SK-N-SH (cell line): ENCODE measurements around the gene LEF1. TPM values are rescaled to one million over a fixed set of nuclear protein-coding genes. Genes with fewer than 3 reads are reported as not detected.

Source experiments
- CTCF ChIA-PET: fragments of 300-600, 350-600 bp; formaldehyde crosslinking; extraction: SDS; loops from one replicate; lab custom pipeline; 2021; lab: Yijun Ruan, JAX
- POLR2A ChIA-PET: fragments of 350-600 bp; sonication (Branson Sonifier 250); formaldehyde crosslinking; extraction: SDS; loops from one replicate; lab custom pipeline; 2020; ENCODE audit warnings: antibody characterized with exemption, inconsistent platforms; lab: Yijun Ruan, JAX
- DNase-seq: peaks from one replicate; pipeline ENCODE4 v3.0.0; 2012
- H2AFZ ChIP-seq: fragments of 200-600 bp; sonication (generic); 2 replicates; pipeline ENCODE4 v1.8.1; 2016; ENCODE audit warnings: antibody characterized with exemption, mild to moderate bottlenecking, low read depth
- H3F3A ChIP-seq: fragments of 200-600 bp; sonication (generic); replicated peaks from 2 replicates; pipeline ENCODE3; 2016; ENCODE audit warnings: antibody characterized with exemption, mild to moderate bottlenecking; ENCODE audit not compliant: insufficient read depth
- H3K27ac ChIP-seq, 2 experiments: fragments of 200-500 bp in 1 of 2; fragments of 200-600 bp in 1 of 2; sonication (Bioruptor generic) in 1 of 2; sonication (generic), shearing (Covaris generic) in 1 of 2; 2 replicates each; pipeline versions ENCODE4 v1.5.1 to v1.6.1; 2014 to 2016; ENCODE audit warnings: low read depth in 2 of 2, inconsistent platforms in 1 of 2, low read length in 1 of 2, mild to moderate bottlenecking in 1 of 2, mixed read lengths in 1 of 2
- H3K27me3 ChIP-seq: fragments of 200-600 bp; sonication (generic), shearing (Covaris generic); 2 replicates; pipeline ENCODE4 v1.6.1; 2016; ENCODE audit warnings: mixed run types; ENCODE audit not compliant: insufficient read depth
- H3K36me3 ChIP-seq, 2 experiments: fragments of 200-500 bp in 1 of 2; fragments of 200-600 bp in 1 of 2; sonication (Bioruptor generic) in 1 of 2; sonication (generic) in 1 of 2; replicated peaks in 1 of 2; 2 replicates each; pipeline versions ENCODE3 to v1.5.1; 2014 to 2016; ENCODE audit warnings: low read length in 1 of 2, mild to moderate bottlenecking in 1 of 2; ENCODE audit not compliant: insufficient read depth in 2 of 2, control insufficient read depth in 1 of 2
- H3K4me1 ChIP-seq, 2 experiments: fragments of 200-500 bp in 1 of 2; fragments of 200-600 bp in 1 of 2; sonication (Bioruptor generic) in 1 of 2; sonication (generic), shearing (Covaris generic) in 1 of 2; 2 replicates each; pipeline versions ENCODE4 v1.5.1 to v1.6.1; 2014 to 2016; ENCODE audit warnings: low read depth in 1 of 2, low read length in 1 of 2, mixed run types in 1 of 2; ENCODE audit not compliant: insufficient read depth in 2 of 2, control insufficient read depth in 1 of 2
- H3K4me2 ChIP-seq: fragments of 200-600 bp; sonication (generic), shearing (Covaris generic); 2 replicates; pipeline ENCODE4 v1.6.1; 2017; ENCODE audit warnings: mixed run types
- H3K4me3 ChIP-seq, 2 experiments: fragments of 200-500 bp in 1 of 2; fragments of 200-600 bp in 1 of 2; sonication (Bioruptor generic) in 1 of 2; sonication (generic), shearing (Covaris generic) in 1 of 2; 2 replicates each; pipeline versions ENCODE4 v1.5.1 to v1.8.1; 2014 to 2016; ENCODE audit warnings: low read depth in 2 of 2, inconsistent platforms in 1 of 2, low read length in 1 of 2, mild to moderate bottlenecking in 1 of 2, mixed read lengths in 1 of 2, moderate library complexity in 1 of 2
- H3K79me2 ChIP-seq: fragments of 200-600 bp; sonication (generic); 2 replicates; pipeline ENCODE4 v1.8.1; 2017; ENCODE audit warnings: mild to moderate bottlenecking; ENCODE audit not compliant: insufficient read depth
- H3K9ac ChIP-seq: fragments of 200-600 bp; sonication (generic); 2 replicates; pipeline ENCODE4 v1.6.1; 2017; ENCODE audit warnings: mixed run types
- H3K9me2 ChIP-seq: fragments of 200-600 bp; sonication (generic); 2 replicates; pipeline ENCODE4 v1.6.1; 2017; ENCODE audit warnings: mixed run types
- H3K9me3 ChIP-seq: fragments of 200-600 bp; sonication (generic); 2 replicates; pipeline ENCODE4 v1.6.1; 2017; ENCODE audit warnings: mixed run types, mild to moderate bottlenecking, moderate library complexity
- H4K20me1 ChIP-seq: fragments of 200-600 bp; sonication (generic); 2 replicates; pipeline ENCODE4 v1.6.1; 2017; ENCODE audit warnings: mild to moderate bottlenecking, mixed run types; ENCODE audit not compliant: insufficient read depth
- EP300 ChIP-seq, 2 experiments: IDR thresholded peaks; 2 replicates each; pipeline versions ENCODE4 v1.4.0 to v1.6.1; 2012; ENCODE audit warnings: borderline replicate concordance in 1 of 2, low read depth in 1 of 2, low read length in 1 of 2
- EZH2phosphoT487 ChIP-seq: fragments of 200-600 bp; sonication (generic); IDR thresholded peaks from 2 replicates; pipeline ENCODE4 v1.6.1; 2017; ENCODE audit warnings: low read depth, mixed run types, mild to moderate bottlenecking, antibody characterized with exemption, moderate library complexity, borderline replicate concordance
- GATA2 ChIP-seq: sonication (generic); formaldehyde crosslinking; IDR thresholded peaks from 2 replicates; pipeline ENCODE4 v1.5.0; 2020; ENCODE audit warnings: mild to moderate bottlenecking, missing genetic modification reagents
- NFIC ChIP-seq: IDR thresholded peaks from 2 replicates; pipeline ENCODE4 v1.4.0; 2012; ENCODE audit warnings: borderline replicate concordance
- NRF1 ChIP-seq: IDR thresholded peaks from 2 replicates; pipeline ENCODE4 v1.6.1; 2012; ENCODE audit warnings: low read depth, mild to moderate bottlenecking, low read length
- REST ChIP-seq: IDR thresholded peaks from 2 replicates; pipeline ENCODE4 v1.6.1; 2012; ENCODE audit warnings: mild to moderate bottlenecking, low read depth, low read length, moderate library complexity
- SIN3A ChIP-seq: IDR thresholded peaks from 2 replicates; pipeline ENCODE4 v1.6.1; 2012; ENCODE audit warnings: low read depth, mild to moderate bottlenecking, low read length, moderate library complexity, borderline replicate concordance
- SMC3 ChIP-seq: IDR thresholded peaks from 2 replicates; pipeline ENCODE4 v1.6.1; 2012; ENCODE audit warnings: low read depth, low read length, improper control_type of control experiment
- TAF1 ChIP-seq: IDR thresholded peaks from 2 replicates; pipeline ENCODE4 v1.6.1; 2012; ENCODE audit warnings: low read depth, mild to moderate bottlenecking, low read length, moderate library complexity, borderline replicate concordance
- YY1 ChIP-seq: IDR thresholded peaks from 2 replicates; pipeline ENCODE4 v1.4.0; 2012; ENCODE audit warnings: low read depth, mild to moderate bottlenecking
- ZBTB33 ChIP-seq: IDR thresholded peaks from 2 replicates; pipeline ENCODE4 v1.4.0; 2012; ENCODE audit warnings: low read depth, borderline replicate concordance
- WGBS: methylation state at CpG from one replicate; pipeline ENCODE4 v1.1.6; 2017; ENCODE audit warnings: low lambda C conversion rate; 5-methylcytosine and 5-hydroxymethylcytosine counted together
- polyA plus RNA-seq, 3 experiments: library from polyadenylated mRNA; depleted of rRNA; stranded (reverse); fragments of >200 nt; gene quantifications; 2 replicates each; pipeline ENCODE4 v1.2.3, GENCODE V29; 2012
- TF ChIP-seq, protein P1 (sequence below): fragments of 150-350 bp; IDR thresholded peaks from 2 replicates; pipeline ENCODE4 v1.6.1; 2016; ENCODE audit warnings: mild to moderate bottlenecking, low read depth, low read length
- TF ChIP-seq, protein P2 (sequence below): IDR thresholded peaks from 2 replicates; pipeline ENCODE4; 2012

The LEF1 gene
- polyA plus RNA-seq, 1 of the 3 experiments (the other 2 are of a cell fraction), result 0.36 TPM

- no peak overlapping the region for H3K4me3 ChIP-seq
- no peaks in the 10 kb centered on the region for H3K9me3 ChIP-seq
- ChIA-PET CTCF (interaction anchor here (0.9 to 10.9 kb wide), 13 partner anchors 11 to 547 kb away, joined by 3 to 89 read pairs (median 5); no protein-coding TSS in a partner anchor), POLR2A (no interaction called here)
- H3K36me3 ChIP-seq, result peaks cover 0 to 26% of the 10 kb centered on the region in 2 experiments
- DNase-seq, result no peak
- no peaks in the 10 kb centered on the region for H4K20me1 ChIP-seq
- H3F3A ChIP-seq, result no peaks in the 10 kb centered on the region
- no peak overlapping the region for H2AFZ ChIP-seq
- no peaks in the 10 kb centered on the region for H3K79me2 ChIP-seq
- H3K4me2 ChIP-seq, result no peak overlapping the region
- no peaks in the 10 kb centered on the region for H3K27me3 ChIP-seq
- 91% methylated on average over 5 of the region's 5 CpGs for WGBS
- H3K9ac ChIP-seq, result no peak overlapping the region
- H3K4me1 ChIP-seq, result peaks cover 0 to 6% of the 10 kb centered on the region in 2 experiments; a peak in 1 of 4 replicates
- no peak overlapping the region for H3K27ac ChIP-seq
- TF ChIP-seq SIN3A (no peak), REST (no peak), YY1 (no peak), EP300 (IDR thresholded peaks at IDR 0.05; ENCODE audit: borderline replicate concordance in 1 of 2, low read depth in 1 of 2, low read length in 1 of 2) (no peak), EZH2phosphoT487 (no peak)
- TF ChIP-seq, protein P1, sequence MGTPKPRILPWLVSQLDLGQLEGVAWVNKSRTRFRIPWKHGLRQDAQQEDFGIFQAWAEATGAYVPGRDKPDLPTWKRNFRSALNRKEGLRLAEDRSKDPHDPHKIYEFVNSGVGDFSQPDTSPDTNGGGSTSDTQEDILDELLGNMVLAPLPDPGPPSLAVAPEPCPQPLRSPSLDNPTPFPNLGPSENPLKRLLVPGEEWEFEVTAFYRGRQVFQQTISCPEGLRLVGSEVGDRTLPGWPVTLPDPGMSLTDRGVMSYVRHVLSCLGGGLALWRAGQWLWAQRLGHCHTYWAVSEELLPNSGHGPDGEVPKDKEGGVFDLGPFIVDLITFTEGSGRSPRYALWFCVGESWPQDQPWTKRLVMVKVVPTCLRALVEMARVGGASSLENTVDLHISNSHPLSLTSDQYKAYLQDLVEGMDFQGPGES, result no peak
- no peaks in the 10 kb centered on the region for H3K9me2 ChIP-seq
Measured at GRCh38 chr4:108029731-108030130, 139.0 kb downstream of the LEF1 start.

DNA sequence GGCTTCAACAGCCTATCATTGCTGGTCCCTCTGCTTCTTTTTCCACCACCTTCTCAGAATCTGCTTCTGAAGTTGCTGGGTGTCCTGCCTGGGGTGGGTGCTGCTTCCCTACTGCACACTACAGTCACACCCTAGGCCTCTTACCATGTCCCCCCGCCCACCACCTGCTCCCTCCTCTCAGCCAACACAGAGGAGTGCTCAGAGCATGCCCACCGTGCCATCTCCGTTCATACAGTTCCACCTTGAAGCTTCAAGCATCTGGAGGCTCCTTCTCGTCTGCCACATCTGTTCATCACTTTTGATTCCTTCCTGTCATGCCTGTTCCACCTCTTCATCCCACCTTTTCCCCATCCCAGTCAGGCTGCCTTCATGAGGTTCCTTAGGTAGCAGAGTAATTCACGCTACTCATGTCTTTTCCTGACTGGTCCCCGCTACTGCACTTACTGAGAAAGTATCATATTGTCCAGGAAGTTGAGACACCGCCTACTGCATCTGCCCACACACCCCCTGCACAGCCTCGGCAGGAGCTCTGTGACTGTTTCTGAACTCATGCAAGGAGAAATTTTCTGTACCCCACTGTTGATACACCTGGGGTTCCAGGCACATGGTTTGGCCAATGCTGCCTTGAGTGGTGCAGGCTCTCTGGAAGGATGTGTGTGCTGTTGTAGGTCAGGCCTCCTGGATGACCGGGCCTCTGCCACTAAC, 139.6 kb downstream of the LEF1 start:
- TF ChIP-seq, protein P2, sequence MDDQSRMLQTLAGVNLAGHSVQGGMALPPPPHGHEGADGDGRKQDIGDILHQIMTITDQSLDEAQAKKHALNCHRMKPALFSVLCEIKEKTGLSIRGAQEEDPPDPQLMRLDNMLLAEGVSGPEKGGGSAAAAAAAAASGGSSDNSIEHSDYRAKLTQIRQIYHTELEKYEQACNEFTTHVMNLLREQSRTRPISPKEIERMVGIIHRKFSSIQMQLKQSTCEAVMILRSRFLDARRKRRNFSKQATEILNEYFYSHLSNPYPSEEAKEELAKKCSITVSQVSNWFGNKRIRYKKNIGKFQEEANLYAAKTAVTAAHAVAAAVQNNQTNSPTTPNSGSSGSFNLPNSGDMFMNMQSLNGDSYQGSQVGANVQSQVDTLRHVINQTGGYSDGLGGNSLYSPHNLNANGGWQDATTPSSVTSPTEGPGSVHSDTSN, result no peak
- TF ChIP-seq EP300 (IDR thresholded peaks at IDR 0.05; ENCODE audit: borderline replicate concordance in 1 of 2, low read depth in 1 of 2, low read length in 1 of 2) (no peak), NFIC (no peak), ZBTB33 (no peak), GATA2 (CRISPR knock-in tag) (no peak), TAF1 (no peak), NRF1 (no peak), SMC3 (no peak)
- H3K4me3 ChIP-seq, result no peak overlapping the region
- CTCF ChIA-PET, result interaction anchor here (0.9 to 10.9 kb wide), 5 partner anchors 10 to 548 kb away, joined by 5 to 89 read pairs (median 17); no protein-coding TSS in a partner anchor
- H3K4me1 ChIP-seq, result peaks cover 0 to 6% of the 10 kb centered on the region in 2 experiments; a peak in 1 of 4 replicates
- no peaks in the 10 kb centered on the region for H3K9me2 ChIP-seq
- H3K9me3 ChIP-seq, result no peaks in the 10 kb centered on the region
- H3K36me3 ChIP-seq, result peaks cover 0 to 20% of the 10 kb centered on the region in 2 experiments
- no peaks in the 10 kb centered on the region for H3K27me3 ChIP-seq
- no peak overlapping the region for H3K4me2 ChIP-seq
- no peaks in the 10 kb centered on the region for H3F3A ChIP-seq
- no peaks in the 10 kb centered on the region for H3K79me2 ChIP-seq
- H3K9ac ChIP-seq, result no peak overlapping the region
- POLR2A ChIA-PET, result no interaction called here
- no peak overlapping the region for H3K27ac ChIP-seq
- 96% methylated on average over 9 of the region's 9 CpGs for WGBS
- DNase-seq, result no peak
- H4K20me1 ChIP-seq, result no peaks in the 10 kb centered on the region
- no peak overlapping the region for H2AFZ ChIP-seq
